ENCODE measurements around the gene HP1BP3.

HP1BP3 gene

DNA sequence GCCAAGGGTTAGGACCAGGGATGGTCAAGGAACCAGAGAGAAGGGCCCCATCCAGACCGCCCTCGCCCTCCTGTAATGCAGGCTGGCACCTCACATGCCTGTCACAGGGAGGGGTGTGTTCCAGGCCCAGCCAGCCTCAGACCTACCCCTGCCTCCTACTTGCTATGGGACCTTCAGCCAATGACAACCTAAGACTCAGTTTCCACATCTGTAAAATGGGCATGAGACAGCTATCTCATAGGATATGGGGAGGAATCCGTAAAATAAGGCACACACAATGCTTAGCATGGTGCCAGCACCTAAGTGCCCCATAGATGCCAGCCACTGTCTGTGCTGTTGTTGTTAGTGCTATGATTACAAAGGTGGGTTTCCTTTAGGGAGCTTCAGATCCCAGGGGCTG is 77.2 kb downstream of the HP1BP3 start:
- DNase-seq, result no peak

DNA sequence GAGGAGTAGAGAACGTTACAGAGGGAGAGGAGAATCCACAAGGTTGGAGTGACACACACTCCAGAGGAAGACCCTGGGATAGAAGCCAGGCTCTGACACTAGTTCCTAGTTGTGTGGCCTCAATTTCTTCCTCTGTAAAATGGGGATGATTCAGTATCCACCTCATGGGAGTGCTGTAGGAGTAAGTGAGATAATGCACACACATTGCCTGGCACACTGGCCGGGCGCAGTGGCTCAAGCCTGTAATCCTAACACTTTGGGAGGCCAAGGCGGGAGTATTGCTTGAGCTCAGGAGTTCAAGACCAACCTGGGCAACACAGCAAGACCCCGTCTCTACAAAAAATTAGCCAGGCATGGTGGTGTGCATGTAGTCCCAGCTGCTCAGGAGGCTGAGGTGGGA is 78.2 kb downstream of the HP1BP3 start:
- no peak for DNase-seq

DNA sequence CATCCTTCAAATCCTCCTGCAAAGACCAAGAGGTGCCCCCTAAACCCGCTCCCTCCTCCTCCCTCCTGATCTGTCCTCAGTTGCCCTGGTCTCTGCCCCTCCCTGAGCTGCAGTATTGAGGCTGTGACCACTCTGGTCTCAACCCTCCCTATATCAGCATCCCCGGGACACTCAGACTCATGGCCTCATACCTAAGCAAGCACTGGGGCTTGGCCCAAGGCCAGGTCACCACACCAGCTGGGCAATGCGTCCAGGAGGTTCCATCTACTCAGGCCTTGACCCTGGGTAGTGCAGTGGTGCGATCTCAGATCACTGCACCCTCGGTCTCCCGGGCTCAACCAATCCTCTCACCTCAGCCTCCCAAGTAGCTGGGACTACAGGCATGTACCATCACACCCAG is 79.0 kb downstream of the HP1BP3 start:
- DNase-seq, result no peak

DNA sequence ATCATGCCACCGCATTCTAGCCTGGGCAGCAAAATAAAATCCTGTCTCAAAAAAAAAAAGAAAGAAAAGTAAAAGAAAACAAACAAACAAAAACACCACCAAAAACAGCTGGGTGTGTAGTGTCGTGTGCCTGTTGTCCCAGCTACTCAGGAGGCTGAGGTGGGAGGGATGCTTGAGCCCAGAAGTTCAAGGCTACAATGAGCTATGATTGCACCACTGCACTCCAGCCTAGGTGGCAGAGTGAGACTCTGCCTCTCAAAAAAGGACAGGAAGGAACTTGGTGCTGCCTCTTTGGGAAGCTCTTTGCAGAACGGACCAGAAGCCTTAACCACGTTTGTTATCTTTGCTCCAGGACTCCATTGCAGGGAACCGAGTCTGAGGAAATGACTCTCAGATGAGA is 80.3 kb downstream of the HP1BP3 start:
- no peak for DNase-seq

DNA sequence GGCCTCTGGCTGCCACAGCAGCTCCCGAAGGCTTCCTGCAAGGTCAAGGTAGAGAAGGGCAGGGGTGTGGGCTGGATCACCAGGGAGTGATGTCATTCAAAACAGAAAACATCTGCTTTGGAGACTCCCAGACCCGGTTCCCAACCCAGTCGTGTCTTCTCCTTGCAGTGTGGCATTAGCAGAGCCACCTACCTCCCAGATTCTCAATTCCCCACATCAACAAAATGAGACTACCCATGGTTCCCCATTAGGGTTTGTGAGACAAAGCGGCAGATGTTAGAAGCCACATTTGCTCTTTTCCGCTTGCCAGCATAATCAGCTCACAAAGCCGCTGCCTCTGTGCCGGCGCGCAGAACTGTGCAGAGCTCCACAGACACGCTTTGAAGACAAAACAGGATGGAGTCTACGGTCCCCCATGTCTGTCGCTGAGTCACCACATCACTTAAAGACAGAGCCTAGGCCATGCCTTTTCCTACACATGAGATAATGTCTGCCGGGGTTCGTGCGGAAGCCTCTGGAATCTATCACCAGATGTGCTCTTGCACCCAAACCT is 81.8 kb downstream of the HP1BP3 start:
- no peak for DNase-seq

DNA sequence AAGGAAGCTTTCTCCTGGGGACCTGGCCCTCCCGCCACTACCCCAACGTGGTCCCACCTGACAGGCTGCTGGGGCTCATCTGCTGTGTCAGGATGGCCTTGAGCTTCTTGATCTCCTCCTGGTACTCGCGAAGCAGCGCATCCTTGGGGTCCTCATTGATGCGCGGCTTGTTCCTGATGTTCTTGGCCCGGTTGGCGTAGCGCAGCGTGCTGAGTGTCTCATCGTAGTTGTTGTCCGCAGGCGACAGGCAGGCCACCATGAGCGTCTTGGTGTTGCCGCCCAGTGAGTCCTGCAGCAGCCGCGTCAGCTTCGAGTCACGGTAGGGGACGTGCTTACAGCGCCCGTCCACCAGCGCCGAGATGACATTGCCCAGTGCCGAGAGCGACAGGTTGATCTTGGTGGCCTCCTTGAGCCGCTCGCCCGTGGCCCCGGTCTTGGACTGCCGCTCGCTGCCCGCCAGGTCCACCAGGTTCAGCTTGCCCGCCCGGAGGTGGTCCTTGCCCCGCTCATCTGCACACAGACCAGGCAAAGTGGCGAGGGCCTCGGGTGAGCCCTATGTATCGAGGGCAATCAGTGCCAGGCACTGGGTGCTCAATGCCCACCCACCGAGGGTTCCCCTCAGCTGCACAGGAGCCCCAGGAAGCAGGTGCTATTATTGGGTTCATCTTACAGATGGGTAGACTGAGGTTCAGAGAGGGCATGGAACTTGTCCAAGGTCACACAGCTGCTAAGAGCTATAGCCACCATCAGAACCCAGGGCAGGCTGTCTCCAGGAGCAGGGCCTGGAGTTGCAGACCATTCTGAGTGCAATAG is 82.5 kb downstream of the HP1BP3 start:
- DNase-seq, result no peak

DNA sequence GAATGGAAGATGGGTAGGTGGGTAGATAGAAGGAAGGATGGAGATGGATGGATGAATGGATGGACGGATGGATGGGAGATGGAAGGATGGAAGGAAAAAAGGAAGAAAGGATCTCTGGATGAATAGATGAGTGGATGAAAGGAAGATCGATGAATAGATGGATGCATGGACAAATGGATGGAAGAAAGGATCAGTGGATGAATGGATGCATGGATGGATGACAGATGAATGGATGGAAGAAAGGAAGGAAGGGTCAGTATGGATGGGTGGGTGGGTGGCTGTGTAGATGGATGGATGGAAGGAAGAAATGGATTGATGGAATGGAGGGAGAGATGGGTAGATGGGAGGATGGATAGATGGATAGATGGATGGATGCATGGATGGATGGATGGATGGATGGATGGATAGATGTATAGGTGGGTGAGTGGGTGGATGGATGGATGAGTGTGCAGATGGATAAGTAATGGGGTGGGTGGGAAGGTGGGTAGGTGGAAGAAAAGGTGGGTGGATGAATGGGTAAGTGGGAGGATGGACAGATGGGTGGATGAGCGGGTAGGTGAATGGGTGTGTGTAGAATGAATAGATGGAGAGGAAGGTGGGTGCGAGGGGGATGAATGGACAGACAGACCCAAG is 83.9 kb downstream of the HP1BP3 start:
- no peak for DNase-seq

DNA sequence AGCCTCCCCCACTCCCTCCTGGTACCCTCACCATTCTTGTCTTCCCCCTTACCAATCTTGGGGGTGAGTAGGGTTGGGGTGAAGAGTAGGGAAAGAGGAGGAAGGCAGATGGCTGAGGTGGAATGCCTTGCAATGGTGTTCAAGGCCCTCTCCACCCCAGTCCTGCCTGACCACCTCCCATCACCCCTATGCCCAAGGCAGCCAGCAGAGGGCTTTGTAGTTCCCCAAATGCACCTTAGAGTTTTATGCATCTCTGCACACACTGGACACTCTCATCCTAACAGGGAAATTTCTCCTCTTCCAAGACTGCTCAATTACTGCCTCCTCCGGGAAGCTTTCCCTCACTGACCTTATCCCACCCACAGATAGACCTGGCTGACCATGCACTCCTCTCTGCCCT is 84.7 kb downstream of the HP1BP3 start:
- DNase-seq, result no peak

DNA sequence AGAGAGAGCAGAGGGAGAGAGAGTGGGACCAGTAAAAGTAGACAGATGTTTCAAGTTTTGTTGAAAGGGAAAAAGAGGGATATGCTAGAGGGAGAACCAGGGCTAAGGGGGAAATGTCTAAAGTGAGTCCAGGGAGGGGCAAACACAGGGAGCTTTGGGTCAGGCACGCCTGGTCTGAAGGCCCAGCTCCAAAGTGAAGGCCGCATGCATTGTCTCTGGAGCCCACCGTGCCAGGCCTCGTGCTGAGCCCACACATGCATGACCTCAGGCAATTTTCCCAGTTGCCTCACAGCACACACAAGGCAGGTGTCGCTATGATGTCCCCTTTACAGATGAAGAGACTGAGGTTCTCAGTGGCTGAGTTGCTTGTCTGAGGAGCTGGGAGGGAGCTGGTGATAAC is 85.3 kb downstream of the HP1BP3 start:
- no peak for DNase-seq

DNA sequence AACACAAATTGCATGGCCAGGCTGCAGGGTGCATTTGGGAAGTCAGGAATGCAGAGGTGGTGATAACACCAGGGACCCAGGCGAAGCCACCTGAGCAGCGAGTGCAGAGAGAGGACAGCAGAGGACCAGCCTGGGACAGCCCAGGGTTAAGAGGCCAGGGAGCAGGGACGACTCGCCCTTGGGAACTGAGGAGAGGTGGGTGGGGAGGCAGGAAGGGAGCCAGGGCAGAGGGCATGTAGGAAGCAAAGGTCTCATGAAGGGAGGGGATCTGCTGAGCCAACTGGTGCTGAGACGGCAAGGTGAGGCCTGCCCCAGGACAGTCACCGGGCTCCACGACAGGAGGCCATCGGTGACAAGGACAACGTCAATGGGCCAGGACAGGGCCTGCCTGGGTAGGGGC is 85.7 kb downstream of the HP1BP3 start:
- no peak for DNase-seq

DNA sequence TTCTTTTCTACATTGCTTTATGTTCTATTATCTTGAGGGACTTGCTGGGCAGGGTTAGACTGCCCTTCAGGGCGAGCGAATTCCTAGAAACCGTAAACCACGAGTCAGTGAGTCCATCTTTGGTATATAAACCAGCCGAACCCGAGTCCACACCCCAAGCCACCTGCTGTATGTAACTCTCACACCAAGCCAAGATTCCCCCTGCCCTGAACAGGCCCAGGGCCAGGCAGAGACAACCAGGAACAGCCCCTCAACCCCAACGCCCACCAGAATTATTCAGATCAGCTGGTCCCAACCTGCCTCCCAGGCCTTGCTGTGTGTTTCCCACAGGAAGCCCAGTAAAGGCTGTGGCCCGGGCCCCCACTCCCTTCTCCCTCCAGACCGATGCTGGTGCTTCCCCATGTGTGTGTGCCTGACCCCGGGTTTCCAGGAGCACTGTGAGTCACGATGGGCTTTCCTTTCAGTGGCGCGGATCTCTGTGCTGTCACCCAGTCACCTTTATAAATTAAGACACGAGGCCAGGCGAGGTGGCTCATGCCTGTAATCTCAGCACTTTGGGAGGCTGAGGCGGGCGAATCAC is 86.4 kb downstream of the HP1BP3 start:
- no peak for DNase-seq

DNA sequence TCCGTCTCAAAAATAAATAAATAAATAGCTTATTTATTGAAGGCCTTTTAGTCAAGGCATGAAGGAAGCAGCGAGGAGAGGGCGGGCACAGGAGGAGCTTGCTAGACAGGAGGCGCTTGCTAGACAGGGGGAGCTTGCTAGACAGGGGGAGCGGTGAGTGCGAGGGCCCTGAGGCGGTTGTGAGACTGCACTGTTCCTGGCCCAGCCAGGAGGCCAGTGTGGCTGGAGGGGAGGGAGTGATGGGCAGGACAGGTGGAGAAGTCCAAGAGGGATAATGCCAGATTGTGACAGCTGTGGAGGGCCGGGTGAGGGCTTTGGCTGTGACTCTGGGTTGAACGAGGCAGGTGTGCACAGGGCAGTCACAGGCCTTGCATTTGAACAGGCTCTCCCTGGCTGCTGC is 87.5 kb downstream of the HP1BP3 start:
- DNase-seq, result no peak

DNA sequence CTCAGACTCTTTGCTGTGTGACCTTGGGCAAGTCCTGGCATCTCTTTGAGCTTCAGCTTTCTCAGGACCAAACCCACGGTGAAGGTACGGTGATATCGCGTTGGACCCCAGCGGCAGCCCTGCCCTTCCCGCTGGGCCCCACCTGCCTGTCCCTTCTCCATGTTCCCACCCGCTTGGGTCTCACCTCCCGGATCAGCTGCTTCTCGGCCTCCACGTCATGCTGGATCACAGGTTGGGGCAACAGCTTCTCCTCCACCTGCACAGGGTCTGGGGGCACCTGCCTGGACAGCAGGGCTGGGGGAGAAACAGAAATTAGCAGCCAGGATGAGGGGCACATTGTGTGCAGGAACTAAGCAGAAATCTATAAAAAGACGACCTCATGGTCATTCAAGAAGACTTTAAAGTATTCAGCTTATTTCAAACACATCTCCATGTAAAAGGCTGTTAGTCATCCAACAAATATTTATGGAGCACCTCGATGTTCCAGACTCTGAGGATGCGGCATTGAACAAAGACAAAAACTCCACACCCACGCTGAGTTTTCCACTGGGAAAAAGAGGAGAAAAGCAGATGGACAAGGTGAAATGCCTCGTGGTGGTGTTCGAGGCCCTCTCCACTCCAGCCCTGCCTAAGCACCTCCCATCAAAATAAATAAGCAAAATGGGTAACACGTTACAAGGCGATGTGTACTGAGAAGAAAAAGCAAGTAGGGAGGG is 88.8 kb downstream of the HP1BP3 start:
- DNase-seq, result no peak

DNA sequence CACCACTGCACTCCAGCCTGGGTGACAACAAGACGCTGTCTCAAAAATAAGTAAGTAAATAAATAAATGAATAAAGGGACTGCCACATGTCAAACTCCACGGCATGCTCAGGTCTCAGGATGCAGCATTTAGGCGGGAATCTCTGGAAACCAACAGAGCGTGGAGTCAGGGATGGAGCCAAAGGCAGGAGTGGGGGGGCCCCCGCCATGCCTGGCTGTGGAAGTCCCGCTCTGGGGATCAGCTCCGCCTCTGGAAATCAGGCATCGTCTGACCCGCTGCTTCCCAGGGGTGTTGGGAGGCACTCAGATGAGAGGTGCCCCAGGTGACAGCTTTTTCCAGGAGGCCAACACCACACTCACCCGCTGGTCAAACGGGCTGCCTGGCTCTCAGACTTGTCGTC is 89.5 kb downstream of the HP1BP3 start:
- no peak for DNase-seq

DNA sequence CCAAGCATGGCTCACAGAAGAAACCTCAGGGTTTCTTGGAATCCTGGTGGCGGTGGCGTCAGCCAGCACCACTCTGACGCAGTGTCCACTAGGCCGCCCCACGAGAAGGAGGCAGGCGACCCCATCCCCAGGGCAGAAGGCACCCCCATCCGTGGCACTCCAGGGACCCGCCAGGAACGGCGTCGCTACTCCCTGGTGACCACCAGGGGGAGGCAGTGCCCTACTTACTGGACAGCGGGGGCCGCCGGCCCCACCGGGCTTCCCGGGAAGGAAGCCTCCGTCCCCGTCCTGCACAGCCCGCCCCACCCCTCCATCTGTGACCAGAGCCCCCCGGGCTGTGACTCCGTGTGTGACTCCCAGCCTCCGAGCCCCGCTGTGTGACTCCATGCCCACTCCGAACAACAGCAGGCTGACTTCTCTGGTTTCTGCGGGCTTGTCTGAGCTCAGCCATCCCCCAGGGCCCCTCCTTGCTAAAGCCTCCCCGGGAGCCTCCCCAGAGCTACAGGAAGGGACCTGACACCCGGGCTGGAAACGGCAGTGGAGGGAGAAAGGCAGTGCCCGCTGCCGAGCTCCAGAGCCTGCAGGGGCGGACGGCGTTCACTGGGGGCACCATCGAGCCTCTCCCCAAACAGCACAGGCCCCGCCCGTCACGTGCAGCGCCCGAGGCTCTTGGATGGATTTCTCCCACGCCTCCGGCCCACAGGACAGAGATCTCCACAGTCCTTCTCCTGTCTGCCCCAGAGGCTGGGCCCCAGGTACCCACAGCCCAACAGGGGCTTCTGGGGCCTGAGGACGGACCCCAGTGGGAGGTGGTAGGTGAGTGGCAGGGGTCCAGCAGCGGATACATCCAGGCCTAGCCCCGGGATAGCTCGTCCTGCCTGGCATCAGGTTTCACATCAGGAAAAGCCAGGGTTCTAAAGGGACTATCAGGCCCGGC is 90.4 kb downstream of the HP1BP3 start:
- peak; percentile 98 for DNase-seq

DNA sequence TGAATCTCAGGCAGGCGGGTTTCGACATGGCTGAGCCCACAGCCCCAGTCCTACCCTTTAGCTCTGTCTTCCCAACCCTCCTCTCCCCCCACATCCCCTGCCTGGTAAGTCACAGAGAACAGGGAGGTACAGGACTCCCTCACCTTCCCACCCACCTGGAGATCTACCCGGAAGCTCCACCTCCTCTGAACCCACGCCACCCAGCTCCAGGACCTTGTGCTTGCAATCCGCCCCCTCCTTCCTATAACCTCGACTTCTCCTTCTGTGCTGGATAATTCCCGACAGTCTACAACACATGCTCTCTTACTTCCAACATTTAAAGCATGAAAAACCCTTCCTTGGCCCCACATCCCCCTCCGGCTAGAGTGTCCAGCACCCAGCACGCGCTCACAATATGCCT is 91.6 kb downstream of the HP1BP3 start:
- no peak for DNase-seq

DNA sequence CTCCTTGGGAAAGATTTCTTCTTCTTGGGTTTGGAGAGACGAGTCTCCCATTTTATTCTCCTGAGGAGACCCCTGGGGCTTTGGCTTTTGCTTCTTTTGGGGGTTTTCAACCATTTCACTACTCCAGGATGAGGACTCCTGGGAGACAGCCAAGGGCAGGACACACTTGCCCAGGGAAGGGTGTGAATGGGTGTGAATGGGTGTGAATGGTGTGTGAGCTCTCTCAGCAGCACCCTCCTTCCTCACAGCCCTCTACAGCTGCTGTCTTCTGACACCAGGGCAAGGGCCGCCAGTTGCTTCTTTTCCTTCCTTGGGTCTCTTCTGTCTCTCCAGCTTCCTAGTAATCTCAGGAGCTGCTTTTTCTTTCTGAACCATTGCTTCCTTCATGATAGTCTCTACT is 93.5 kb downstream of the HP1BP3 start:
- no peak for DNase-seq

Data from NCI-H510A (cell line).